HG02610 (cell line): ENCODE results near the gene CLMN.
A peak's percentile ranks its signal among the peaks of the same experiment; 100 is the strongest.

Experiments used
- ATAC-seq: cut with Tn5 transposase; IDR thresholded peaks from one replicate; pipeline ENCODE4 v1.9.1; 2021; ENCODE audit warnings: mild to moderate bottlenecking, moderate library complexity; ENCODE audit not compliant: unreplicated experiment

Gene CLMN

GRCh38 chr14:95305145-95305544 is 14.6 kb downstream of the CLMN start:
- no peak for ATAC-seq

DNA sequence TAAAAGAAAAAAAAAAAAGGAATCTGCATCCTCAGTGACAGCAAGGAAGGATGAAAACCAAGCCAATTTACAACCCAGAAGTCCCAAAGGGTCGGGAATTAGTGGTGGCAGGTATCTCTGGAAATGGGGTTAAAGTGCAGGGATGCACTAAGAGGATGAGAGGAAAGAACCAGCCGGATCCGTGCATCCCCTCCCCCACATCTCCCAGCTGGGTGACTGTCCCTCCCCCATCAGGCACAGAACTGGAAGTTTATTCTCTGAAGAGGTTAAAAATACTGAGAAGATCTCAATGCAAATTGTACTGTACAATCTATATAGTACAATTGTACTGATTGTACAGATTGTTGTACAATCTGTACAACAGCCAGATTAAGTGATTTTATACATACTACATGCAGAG is 15.4 kb downstream of the CLMN start:
- ATAC-seq: no peak

GRCh38 chr14:95303552-95303951 is 16.2 kb downstream of the CLMN start:
- no peak for ATAC-seq

- ATAC-seq: no peak
Observed at GRCh38 chr14:95302667-95303506, 16.8 kb downstream of the CLMN start.

DNA sequence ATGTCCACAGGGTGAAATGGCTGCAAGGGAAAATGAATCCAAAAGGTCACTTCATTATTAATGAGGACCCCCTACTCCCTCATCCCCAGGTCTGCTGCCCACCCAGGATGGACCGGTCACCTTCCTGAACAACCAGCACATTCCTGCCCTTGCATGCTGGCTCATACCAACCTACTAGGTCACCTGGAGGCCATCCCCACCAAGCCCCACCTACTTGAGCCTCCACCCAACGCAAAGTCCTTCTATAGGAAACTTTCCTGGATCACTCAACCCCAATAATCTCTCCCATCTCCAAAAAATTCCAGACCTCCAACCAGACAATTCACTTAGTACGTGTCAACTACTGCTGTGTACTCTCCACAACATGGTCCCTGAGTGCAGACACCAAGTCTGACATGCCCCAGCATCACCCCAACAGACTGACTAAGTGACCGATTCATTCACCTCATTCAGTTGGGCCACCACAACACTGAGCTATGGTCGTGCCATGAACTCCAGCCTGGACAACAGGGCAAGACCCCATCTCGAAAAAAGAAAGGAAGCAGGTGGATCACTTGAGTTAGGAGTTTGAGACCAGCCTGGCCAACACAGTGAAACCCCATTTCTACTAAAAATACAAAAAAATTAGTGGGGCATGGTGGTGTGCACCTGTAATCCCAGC is 18.1 kb downstream of the CLMN start:
- ATAC-seq: no peak

- no peak for ATAC-seq
Observed at GRCh38 chr14:95300697-95301526, 18.8 kb downstream of the CLMN start.

- no peak for ATAC-seq
Observed at GRCh38 chr14:95300002-95300696, 19.6 kb downstream of the CLMN start.

DNA sequence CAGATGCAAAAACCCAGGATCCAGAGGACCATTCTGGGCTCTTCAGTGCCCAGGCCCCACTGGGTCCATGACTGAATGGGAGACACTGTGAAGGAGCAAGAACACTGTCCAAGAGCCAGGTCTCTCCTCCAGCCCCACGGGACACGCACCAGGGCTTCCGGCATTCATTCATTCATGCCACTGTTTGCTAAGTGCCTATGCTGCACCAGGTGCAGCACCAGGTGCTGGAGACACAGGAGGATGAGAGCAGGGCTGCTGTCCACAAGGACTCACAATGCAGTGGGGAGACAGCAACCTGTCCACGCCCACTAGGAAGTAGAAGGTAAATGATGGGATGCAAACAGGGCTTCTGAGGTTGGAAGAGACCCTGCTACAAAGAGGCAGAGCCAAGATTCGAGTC is 20.4 kb downstream of the CLMN start:
- ATAC-seq: no peak

GRCh38 chr14:95297832-95298231 is 21.9 kb downstream of the CLMN start:
- no peak for ATAC-seq

GRCh38 chr14:95296966-95297365 is 22.7 kb downstream of the CLMN start:
- no peak for ATAC-seq

GRCh38 chr14:95295600-95296376 is 23.9 kb downstream of the CLMN start:
- ATAC-seq: no peak

GRCh38 chr14:95294834-95295599 is 24.7 kb downstream of the CLMN start:
- ATAC-seq: no peak

DNA sequence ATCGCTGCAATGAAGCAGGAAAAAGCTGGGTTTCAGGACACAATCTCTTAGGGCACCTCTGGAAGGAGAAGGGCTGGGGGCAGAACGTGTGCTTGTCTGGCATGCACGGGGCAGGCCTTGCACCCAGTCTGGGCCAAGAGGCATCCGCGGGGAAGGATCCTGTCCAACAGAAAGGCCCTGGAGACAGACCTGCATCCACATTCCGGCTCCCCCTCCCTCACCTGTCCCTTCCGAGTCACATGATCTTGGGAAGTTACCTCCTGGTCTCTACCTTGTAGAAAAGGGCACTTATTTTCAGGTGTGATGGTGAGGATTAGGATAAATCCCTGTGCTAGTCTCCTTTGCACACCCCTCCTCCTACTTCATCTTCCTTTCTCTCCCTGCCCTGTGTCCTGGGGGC is 25.4 kb downstream of the CLMN start:
- ATAC-seq: no peak

DNA sequence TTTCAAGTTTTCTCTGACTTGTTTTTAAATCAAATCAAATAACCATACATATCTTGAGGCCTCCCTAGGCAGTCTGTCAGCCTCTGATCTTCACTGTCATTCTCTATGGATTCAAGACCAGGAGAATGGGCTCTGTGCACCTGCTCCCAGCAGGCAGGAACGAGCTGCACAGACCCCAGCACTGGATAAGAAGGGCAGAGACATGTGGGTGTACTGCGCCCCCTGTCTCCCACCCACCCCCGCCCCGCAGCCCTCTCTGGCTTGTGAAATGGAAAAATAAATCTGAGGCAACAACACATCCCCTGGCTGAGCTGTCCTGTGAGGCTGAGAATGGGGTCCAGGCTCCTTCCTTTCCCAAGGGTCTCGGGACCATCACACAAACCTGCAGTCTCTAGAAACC is 26.3 kb downstream of the CLMN start:
- ATAC-seq: no peak

- no peak for ATAC-seq
Observed at GRCh38 chr14:95292660-95293425, 26.9 kb downstream of the CLMN start.

- no peak for ATAC-seq
Observed at GRCh38 chr14:95291859-95292542, 27.7 kb downstream of the CLMN start.

- peak; percentile 39 for ATAC-seq
Observed at GRCh38 chr14:95290871-95291431, 28.8 kb downstream of the CLMN start.

DNA sequence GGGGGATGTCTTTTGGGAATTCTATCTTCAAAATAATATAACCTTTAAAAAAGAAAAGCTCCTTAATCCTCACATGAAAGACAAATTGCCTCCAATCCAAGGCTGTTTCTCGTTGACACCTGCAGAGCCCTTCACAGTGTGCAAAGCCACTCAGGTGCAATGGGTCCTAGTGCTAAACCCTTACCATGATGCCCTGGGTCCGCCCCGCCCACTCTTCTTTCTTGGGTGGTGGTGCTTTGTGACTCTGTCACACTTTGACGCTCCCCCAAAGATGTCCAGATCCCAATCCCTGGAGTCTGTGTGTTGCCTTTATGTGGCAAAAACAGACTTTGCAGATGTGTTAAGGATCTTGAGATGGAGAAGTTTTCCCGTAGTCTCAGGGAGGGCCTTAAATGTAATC is 29.7 kb downstream of the CLMN start:
- no peak for ATAC-seq
